Measurements from ENCODE around the gene TBX21.

The TBX21 gene

DNA sequence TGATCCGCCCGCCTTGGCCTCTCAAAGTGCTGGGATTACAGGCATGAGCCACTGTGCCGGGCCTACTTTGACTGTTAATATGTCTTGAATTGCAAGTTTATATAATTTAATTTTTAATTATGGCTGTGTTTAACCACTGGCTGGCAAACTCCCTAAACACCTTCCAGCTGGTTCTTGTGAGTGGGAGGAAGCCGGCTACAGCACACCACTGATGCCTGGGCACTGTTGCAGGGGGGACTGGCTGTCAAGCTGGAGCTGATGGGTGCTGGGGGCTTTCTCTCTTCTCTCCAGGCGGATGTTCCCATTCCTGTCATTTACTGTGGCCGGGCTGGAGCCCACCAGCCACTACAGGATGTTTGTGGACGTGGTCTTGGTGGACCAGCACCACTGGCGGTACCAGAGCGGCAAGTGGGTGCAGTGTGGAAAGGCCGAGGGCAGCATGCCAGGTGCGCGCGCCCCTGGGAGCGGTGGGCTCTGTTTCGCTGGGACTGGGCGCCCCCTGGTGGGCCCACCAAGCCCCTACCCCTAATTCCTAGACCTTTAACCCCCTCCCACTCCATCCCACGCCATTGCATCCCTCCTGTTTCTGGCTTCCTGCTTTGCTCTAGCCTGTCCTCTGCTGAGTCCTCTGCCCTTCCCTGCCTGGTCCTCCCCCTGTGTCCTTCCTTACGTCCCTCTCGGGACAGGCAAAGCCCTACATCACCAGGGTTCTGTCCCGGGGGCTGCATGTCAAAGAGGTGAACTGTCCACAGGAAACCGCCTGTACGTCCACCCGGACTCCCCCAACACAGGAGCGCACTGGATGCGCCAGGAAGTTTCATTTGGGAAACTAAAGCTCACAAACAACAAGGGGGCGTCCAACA lies 9.5 kb downstream of the TBX21 start:
- no peaks in the 10 kb centered on the region for H3K36me3 ChIP-seq (ENCODE audit: low read length)
- H3K27me3 ChIP-seq (ENCODE audit: low read length) = no peaks in the 10 kb centered on the region
- H3K9me3 ChIP-seq (ENCODE audit: insufficient read depth, low read length) = no peaks in the 10 kb centered on the region
- no peaks in the 10 kb centered on the region for H3K9me2 ChIP-seq (replicated peaks; ENCODE audit: insufficient read depth, low read length)
- H4K20me1 ChIP-seq (ENCODE audit: low read depth, low read length) = no peaks in the 10 kb centered on the region
- H2AFZ ChIP-seq (ENCODE audit: low read depth, low read length, severe bottlenecking) = no peak overlapping the region
- no peak overlapping the region for H3K4me3 ChIP-seq (ENCODE audit: insufficient read depth, low read length, poor library complexity, severe bottlenecking)
- no peak overlapping the region for H3K9ac ChIP-seq (ENCODE audit: low read length)
- TF ChIP-seq, protein P1, sequence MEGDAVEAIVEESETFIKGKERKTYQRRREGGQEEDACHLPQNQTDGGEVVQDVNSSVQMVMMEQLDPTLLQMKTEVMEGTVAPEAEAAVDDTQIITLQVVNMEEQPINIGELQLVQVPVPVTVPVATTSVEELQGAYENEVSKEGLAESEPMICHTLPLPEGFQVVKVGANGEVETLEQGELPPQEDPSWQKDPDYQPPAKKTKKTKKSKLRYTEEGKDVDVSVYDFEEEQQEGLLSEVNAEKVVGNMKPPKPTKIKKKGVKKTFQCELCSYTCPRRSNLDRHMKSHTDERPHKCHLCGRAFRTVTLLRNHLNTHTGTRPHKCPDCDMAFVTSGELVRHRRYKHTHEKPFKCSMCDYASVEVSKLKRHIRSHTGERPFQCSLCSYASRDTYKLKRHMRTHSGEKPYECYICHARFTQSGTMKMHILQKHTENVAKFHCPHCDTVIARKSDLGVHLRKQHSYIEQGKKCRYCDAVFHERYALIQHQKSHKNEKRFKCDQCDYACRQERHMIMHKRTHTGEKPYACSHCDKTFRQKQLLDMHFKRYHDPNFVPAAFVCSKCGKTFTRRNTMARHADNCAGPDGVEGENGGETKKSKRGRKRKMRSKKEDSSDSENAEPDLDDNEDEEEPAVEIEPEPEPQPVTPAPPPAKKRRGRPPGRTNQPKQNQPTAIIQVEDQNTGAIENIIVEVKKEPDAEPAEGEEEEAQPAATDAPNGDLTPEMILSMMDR (IDR thresholded peaks at IDR 0.05; ENCODE audit: insufficient read depth, low read length, poor library complexity, severe bottlenecking) = peak; percentile 38
- TF ChIP-seq EZH2phosphoT487 (conservative IDR thresholded peaks at IDR 0.05; ENCODE audit: low read length) = no peak
- H3K27ac ChIP-seq (ENCODE audit: low read depth, low read length) = no peak overlapping the region
- H3K79me2 ChIP-seq (ENCODE audit: insufficient read depth, low read length) = no peaks in the 10 kb centered on the region
- H3F3A ChIP-seq (ENCODE audit: insufficient read depth) = no peaks in the 10 kb centered on the region
- H3K4me2 ChIP-seq (ENCODE audit: low read depth, low read length, poor library complexity, severe bottlenecking) = no peak overlapping the region

DNA sequence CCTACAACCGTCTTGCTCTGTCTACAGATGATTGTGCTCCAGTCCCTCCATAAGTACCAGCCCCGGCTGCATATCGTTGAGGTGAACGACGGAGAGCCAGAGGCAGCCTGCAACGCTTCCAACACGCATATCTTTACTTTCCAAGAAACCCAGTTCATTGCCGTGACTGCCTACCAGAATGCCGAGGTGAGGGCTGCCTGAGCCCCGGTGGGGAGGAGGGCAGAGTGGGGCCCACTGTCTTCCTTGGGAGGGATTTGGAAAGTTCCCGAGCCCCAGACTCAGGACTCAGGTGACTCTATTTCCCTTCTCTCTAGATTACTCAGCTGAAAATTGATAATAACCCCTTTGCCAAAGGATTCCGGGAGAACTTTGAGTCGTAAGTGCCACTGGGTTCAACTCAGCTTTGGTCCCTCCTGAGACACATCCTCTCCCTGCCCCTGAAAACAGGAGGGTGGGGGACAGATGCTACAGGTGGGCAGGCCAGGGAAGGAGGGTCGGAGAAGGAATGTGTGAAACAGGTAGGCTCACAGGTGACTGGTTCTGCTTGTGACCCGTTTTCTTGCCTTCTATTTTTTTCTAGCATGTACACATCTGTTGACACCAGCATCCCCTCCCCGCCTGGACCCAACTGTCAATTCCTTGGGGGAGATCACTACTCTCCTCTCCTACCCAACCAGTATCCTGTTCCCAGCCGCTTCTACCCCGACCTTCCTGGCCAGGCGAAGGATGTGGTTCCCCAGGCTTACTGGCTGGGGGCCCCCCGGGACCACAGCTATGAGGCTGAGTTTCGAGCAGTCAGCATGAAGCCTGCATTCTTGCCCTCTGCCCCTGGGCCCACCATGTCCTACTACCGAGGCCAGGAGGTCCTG lies 11.4 kb downstream of the TBX21 start:
- Histone ChIP-seq H3K27me3 (ENCODE audit: low read length) (no peaks in the 10 kb centered on the region), H3F3A (ENCODE audit: insufficient read depth) (no peaks in the 10 kb centered on the region), H2AFZ (ENCODE audit: low read depth, low read length, severe bottlenecking) (no peak overlapping the region), H3K4me3 (ENCODE audit: insufficient read depth, low read length, poor library complexity, severe bottlenecking) (no peak overlapping the region), H3K4me2 (ENCODE audit: low read depth, low read length, poor library complexity, severe bottlenecking) (no peak overlapping the region), H3K9ac (ENCODE audit: low read length) (no peak overlapping the region), H3K79me2 (ENCODE audit: insufficient read depth, low read length) (no peaks in the 10 kb centered on the region), H3K9me3 (ENCODE audit: insufficient read depth, low read length) (no peaks in the 10 kb centered on the region), H3K27ac (ENCODE audit: low read depth, low read length) (no peak overlapping the region), H3K36me3 (ENCODE audit: low read length) (no peaks in the 10 kb centered on the region), H4K20me1 (ENCODE audit: low read depth, low read length) (no peaks in the 10 kb centered on the region), H3K9me2 (replicated peaks; ENCODE audit: insufficient read depth, low read length) (no peaks in the 10 kb centered on the region)
- TF ChIP-seq EZH2phosphoT487 (conservative IDR thresholded peaks at IDR 0.05; ENCODE audit: low read length) = no peak
- TF ChIP-seq, protein P1 (IDR thresholded peaks at IDR 0.05; ENCODE audit: insufficient read depth, low read length, poor library complexity, severe bottlenecking) = no peak

DNA sequence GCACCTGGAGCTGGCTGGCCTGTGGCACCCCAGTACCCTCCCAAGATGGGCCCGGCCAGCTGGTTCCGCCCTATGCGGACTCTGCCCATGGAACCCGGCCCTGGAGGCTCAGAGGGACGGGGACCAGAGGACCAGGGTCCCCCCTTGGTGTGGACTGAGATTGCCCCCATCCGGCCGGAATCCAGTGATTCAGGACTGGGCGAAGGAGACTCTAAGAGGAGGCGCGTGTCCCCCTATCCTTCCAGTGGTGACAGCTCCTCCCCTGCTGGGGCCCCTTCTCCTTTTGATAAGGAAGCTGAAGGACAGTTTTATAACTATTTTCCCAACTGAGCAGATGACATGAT lies 12.0 kb downstream of the TBX21 start:
- H4K20me1 ChIP-seq (ENCODE audit: low read depth, low read length) = no peaks in the 10 kb centered on the region
- no peaks in the 10 kb centered on the region for H3F3A ChIP-seq (ENCODE audit: insufficient read depth)
- no peaks in the 10 kb centered on the region for H3K9me3 ChIP-seq (ENCODE audit: insufficient read depth, low read length)
- H3K27me3 ChIP-seq (ENCODE audit: low read length) = no peaks in the 10 kb centered on the region
- TF ChIP-seq EZH2phosphoT487 (conservative IDR thresholded peaks at IDR 0.05; ENCODE audit: low read length) = no peak
- TF ChIP-seq, protein P1 (IDR thresholded peaks at IDR 0.05; ENCODE audit: insufficient read depth, low read length, poor library complexity, severe bottlenecking) = no peak
- no peak overlapping the region for H2AFZ ChIP-seq (ENCODE audit: low read depth, low read length, severe bottlenecking)
- H3K9me2 ChIP-seq (replicated peaks; ENCODE audit: insufficient read depth, low read length) = no peaks in the 10 kb centered on the region
- no peaks in the 10 kb centered on the region for H3K79me2 ChIP-seq (ENCODE audit: insufficient read depth, low read length)
- H3K36me3 ChIP-seq (ENCODE audit: low read length) = no peaks in the 10 kb centered on the region
- no peak overlapping the region for H3K4me3 ChIP-seq (ENCODE audit: insufficient read depth, low read length, poor library complexity, severe bottlenecking)
- no peak overlapping the region for H3K9ac ChIP-seq (ENCODE audit: low read length)
- no peak overlapping the region for H3K4me2 ChIP-seq (ENCODE audit: low read depth, low read length, poor library complexity, severe bottlenecking)
- H3K27ac ChIP-seq (ENCODE audit: low read depth, low read length) = no peak overlapping the region

All from SU-DHL-6 (cell line).